Activated T-cell treated with anti-CD3 and anti-CD28 coated beads for 24 hours (primary cell): ENCODE measurements around the gene FRMD1.

Experiments used
- DNase-seq: peaks from one replicate; pipeline ENCODE4 v3.0.0-alpha.2; 2020; ENCODE audit warnings: low read depth

The FRMD1 gene

DNA sequence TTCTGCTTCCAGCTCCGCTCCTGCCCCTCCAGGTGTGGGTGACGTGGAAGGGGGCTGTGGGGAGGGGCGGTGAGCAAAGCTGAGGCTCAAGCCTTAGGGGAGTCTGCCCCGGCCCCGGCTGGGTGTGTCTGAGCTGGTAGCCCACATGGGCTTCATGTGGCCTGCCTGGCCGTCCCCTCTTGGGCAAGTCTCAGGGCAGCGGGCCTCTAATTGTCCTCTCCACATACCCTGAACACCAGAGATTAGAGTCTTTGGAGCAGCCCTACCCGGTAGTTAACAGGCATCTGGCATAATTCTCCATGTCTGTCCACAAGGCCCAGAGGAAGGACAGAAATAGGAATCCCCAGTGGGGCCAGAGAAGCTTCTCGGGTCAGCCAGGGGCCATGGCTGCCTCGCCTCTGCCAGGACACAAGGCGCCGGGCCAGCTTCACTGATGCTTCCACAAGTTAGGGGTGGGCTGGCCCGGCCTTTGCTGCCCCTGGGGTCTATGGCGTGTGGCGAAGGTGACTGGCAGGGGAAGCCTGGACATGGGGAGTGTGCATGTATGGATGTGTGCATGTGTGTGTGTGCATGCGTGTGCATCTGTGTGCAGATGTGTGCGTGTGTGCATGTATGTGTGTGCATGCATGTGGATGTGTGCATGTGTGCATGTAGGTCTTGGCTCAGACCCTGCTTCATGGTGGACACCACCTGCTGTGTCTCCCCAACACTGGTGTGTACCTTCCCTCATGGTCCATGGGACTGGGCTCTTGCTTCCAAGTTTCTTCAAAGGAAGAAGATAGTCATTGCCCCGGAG is 24.0 kb downstream of the FRMD1 start:
- DNase-seq = no peak

DNA sequence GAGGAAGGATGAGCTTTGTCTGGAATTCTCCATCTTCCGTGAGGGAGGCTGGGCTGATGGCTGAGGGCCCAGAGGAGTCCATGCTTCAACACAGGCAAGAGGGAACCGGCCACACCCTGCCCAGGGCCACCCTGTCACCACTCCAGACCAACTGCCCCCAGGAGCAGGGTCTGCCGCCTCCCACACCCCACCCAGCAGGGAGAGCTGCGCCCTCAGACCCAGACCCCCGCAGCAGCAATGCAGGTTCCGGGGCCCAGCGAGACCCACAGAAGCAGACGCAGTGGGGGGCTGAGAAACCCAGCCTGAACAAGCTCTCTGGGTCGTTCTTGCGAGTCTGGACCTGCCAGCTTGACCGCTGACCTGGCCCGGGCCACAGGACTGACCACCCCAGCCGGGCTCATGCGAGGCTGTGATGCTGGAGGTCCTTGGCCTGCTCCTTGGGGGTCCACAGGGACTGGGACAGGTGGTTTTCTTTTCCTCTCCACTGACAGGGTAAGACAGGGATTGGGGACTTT is 25.0 kb downstream of the FRMD1 start:
- no peak for DNase-seq

DNA sequence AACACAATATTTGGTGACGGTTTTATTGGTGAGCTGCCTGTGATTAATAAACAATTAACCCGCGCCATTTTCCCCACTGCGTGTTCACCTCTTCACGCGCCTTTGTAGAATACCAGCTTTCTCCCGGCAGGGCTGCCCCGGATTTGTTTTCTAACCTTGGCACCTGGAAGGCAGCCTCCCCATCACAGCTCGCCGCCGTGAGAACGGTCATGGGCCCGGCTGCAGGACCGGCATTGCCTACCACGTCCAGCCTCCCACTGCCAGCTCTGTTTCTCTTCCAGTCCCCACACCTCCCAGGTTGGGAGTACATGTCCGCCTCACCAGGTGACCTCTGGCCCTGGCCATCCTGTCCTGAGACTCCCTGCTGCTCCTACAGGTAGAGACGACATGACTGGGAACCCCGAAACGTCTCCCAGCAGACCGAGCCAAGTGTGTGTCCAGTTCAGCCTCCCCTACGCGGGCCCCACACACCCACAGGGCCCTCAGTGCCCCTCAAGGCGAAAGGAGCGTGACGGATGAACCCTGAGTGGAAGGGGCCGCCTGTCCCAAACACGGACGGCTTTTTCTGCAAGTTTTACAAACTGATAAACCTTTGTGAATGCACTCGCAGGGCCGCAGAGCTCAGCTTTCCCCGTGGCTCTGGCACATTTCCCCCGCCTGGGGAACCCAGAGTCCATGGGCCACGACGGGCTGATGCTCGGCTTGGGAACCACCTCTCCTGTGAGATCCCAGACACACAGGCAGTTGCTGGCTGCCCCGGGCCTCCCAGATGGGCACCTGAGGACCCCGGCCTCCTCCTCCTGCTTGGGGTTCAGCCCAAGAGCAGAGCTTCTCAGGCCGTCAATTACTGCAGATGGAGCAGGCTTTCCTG is 25.7 kb downstream of the FRMD1 start:
- DNase-seq = no peak

DNA sequence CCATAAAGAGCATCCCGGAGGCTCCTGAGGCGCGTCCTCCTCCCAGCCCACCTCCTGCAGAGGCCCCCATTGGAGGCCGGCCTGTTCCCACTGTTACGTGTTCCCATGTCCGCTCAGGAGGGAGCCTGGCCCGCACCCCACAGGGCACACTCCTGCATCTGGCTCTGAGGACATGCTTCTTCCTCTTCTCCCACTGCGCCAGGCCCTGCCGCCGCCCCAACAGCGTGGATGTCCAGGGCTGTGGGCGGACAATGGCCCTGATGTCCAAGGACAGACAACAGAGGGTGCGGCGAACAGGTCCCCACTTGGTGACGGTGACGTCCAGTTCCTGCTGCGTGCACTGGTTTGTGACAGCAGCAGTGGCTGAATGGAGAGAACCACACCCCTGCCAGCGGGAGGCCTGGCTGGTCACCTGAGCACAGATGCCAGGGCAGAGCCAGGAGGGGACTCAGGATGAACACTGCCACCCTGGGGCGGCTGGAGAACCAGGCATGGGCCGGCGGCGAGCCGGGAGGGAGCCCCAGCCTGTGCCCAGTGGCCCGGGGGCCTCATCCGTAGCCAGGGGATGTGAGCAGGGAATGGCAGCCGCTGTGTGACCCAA is 26.6 kb downstream of the FRMD1 start:
- no peak for DNase-seq

DNA sequence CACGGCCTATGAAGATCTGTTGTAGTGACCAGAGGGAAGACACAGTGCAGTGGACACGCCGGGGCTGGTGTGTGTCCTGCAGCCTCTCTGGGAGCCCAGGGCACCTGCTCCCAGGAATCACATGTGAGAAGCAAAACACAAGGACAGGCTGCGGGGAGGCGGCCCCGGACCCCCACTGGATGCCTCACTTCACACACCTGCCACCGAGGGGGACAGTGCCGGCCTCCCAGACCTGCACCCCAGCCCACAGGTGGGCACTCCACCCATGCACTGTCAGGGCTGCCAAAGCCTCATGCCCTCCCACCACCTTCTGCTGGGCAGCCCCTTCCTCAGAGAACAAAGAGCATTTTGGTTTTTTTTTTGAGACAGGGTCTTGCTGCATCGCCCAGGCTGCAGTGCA is 27.4 kb downstream of the FRMD1 start:
- DNase-seq = no peak

DNA sequence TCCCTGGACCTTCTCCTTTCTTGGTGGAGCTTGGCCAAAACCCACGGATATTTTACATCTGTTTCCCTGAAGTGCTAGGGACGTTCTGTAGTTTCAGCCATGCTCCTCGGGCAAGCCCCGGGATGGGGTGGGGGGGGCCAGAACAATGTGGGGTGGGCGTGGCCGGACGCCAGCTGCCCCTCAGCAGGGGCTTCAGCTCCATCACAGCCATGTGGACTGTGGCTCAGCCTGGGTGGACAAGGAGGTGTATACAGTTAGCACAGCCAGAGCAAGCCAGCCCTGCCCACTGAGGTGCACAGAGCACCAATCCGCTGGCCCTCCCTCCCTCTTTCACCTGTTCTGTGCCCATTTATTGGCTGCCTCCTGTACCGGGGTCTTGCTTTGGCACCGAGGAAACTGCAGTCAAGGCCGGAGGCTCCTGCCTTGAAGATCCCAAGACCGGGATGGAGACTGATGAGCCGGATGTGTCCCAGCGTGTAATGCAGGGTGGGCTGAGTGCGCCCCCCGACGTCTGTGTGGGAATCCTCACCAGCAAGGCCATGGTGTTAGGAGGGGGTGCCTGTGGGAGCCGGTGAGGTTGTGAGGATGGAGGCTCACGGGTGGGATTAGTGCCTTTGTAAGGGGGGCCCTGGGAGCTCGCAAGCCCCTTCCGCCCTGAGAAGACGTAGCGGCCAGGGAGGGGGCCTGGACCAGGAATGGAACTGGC is 28.0 kb downstream of the FRMD1 start:
- DNase-seq = no peak

DNA sequence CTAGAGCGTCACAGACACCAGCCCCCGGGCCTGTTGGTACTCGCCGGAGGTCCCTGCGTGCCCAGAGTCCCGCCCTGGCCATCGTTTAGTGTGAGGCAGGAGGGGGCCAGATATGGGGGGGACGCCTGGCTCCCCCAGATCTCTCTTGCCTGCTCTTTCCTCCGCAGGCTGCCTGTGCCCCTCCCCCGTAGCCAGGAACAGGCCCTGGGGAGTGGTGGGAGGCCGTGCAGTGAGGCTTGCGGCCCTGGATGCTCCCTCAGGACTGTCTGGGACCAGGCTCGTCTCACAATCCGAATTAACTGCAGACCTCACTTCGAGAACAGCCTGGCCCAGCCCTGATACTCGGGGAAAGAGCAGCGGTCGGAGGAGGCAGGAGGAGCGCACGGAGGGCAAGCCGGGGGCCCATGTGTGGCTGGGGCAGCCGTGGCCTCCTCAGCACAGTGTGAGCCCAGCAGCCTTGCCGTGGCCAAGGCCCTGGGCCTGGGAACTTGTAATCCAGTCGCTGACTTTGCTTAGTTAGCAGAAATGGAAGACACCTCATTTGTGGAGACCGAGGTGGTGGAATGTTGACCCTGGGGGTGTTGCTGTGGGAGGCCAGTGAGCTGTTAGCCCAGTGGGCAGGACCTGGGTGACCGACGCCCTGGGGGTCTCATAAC is 28.7 kb downstream of the FRMD1 start:
- no peak for DNase-seq

DNA sequence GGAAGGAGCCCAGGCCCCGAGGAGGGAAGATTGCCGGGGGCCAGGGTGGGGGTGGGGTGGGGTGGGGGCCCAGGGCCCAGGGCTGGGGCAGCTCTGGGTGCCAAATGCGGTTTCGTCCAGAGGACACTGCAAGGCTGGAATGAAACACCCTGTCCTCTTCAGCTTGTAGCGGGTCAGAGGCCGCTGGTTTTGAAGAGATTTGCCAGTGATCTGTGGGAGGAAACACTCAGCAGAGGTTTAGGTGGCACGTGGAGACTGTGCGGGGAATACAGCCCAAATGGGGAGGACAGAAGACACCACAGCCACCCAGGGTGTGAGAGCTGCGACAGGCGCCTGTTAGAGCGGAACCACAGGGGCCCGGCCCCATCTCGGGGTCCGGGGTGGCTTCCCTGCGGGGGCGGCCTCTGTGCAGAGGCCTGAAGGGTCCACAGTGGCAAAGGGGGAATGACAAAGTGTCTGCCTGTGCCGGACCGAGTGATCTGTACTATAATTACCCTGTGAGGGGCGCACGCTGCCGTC is 29.2 kb downstream of the FRMD1 start:
- no peak for DNase-seq

DNA sequence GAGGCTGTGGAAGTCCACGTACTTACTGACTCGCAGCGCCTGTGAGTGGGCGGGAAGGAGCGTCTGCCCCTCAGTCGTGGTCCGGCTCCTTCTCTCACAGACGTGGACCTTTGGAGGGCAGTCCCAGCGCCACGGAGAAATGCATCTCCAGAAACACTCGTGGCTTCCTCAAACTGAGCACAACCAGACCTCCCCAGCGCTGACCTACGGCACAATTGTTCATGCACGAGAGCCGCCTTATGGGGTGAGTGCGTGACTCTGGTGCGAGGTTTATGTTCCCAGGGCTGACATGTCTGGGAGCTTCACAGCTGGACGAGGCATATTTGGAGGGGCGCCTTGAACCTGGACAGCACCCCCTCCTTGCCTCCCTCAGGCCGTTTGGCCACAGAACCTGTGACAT is 29.7 kb downstream of the FRMD1 start:
- no peak for DNase-seq

DNA sequence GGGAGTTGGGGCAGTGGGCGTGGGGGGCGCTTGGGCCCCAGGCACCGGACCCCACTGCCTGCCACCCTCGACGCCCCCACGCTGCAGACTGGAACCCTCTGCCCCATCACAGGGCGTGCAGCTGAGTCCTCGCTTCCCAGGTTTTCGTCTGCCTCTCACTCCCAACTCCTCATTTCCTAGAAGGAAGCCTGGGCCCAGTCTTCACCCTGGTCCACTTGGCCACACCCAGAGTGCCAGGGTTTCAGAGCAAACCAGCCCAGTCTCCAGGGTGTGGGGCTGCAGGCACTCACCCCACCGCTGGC is 30.3 kb downstream of the FRMD1 start:
- DNase-seq = no peak

DNA sequence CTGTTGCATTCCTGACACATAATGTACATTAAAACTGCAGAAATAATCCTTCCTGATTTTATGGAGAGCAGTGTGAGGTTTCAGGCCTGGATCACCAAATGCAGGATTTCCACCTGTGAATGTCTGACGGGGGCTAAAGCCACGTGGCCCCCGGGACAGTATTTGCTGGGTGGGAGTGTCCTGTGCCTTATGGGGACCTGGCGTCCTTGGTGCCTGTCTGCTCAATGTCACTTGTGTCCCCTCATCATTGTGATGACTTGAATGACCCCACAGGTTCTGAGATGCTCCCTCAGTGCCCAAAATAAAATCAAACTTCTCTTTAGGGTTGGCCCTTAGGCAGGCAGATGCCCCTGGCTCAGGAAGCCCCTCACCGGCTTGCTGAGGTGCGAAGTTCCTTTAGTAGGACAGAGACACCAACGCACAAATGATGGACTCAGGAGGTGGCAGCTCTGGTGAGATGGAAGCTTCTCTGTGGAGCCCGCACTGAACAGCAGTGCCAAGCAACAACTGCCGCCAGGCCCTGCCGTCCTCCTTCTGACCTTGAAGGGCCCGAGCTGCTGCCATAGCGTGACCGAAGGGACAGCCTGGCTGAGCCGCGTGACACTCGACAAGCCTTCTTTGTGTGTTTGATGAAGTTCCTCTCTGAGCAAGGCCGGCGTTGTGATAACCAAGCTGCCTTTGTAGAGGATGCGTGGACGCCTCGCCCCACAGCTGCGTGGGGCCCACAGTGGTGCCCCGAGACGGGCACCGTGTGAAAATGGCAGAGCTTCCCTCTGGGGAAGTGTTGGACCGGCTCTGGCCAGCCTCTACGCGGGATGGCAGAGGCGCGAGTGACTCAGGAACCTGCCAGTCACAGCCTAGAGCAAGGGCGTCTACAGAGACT is 30.9 kb downstream of the FRMD1 start:
- no peak for DNase-seq

DNA sequence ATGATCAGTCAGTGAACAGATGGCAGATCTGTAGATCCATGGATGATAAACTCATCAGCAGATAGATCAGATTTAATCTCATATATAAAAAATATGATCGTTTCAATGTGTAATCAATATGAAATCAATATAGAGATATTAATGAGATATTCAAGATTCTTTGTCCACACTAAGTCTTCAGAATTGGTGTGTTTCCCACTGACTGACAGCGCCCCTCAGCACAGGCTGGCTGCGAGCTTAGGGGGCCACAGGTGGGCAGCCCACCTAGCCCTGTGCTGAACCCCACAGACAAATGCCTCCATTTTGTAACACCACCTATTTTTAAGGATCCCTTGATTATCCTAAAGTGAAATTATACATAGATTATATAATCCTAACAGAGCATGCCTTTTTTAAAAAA is 32.3 kb downstream of the FRMD1 start:
- DNase-seq = no peak

DNA sequence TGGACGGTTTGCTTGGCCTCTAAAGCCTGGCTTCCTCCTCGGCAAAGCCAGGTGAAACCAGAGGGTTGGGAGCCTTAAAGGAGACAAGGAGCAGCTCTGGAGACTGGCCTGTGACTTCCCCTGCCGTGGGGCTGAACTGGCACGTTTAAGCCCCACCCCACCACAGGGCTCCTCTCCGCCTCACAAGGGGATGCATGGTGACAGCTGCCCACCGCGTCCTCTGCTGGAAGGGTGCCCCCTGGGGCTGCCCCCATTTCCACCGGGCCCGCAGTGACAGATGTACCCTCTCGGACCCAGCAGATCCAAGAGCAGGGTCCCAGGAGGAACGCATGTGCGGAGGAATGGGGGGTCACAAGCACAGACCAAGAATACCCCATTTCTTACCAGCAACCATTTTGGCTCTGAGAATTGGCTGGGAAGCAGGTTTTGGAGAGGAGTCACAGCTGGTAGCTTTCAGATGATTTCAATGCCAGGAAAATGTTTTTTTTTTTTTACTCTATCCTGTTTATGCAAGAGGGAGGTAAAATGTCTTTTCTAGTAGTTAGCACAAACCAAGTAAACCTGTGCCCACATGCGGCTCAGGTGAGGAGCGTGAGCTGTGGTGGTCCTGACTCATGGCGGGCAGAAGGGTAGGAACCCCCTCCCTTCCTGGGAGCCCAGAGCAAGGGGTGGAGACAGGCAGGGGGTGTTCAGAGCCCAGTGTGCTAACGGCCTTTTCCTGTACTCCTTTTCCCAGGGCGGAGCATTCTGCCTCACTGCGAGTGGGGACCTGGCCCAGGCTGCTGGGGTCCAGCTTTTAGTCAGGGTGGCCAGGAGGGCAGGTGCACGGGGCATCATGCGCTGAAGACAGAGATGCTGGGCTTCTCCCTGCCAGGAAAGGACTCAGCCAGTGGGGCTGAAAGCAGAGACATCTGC is 33.0 kb downstream of the FRMD1 start:
- no peak for DNase-seq

DNA sequence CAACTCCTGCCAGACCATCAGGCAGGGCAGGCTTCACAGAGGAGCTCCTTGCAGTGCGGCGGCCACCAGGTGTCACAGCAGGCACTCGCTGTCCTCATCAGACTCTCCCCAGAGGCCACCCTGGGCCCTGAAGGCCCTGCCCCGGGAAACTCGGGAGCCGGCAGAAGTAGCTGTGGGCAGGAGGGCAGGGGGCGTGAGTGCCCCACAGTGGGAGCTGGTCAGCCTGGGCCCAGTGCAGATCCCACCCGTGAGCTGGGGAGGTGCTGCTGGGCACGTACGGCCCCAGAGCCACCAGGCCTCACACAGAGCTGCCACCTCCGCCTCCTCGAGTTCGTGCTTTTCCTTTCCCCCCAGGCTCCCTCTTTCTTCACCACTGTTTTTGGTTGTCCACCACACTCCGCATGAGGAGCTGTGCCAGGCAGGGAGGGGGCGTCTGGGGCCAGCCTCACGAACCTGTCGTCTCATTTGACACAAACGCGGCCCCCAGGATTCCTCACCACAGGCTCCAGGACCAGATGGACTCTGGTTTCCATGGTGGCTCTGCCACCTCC is 33.8 kb downstream of the FRMD1 start:
- no peak for DNase-seq

DNA sequence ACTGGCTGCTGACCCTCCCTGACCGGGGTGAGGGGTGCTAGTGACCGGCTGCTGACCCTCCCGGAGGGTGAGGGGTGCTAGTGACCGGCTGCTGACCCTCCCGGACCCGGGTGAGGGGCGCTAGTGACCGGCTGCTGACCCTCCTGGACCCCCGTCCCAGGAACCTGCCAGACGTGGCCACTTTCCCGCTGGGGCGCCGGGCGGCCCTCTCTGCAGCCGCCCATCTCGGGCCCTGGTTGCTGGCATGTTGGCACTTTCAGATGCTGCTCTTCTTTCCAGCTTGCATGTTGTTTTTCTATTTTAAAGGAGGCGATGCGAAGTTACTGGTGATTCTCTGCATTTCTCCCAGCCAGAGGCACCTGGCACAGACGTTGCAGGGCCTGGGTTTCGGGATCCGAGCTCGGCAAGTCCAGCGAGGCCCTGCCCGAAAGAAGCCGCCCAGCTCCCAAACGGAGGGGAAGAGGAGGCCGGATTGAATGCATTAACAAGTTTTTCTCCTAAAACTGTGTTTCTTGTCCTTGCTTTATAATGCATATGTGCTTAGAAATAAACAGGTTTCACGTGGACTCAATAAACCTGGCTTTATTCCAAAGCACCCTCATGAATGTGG is 34.4 kb downstream of the FRMD1 start:
- DNase-seq = no peak

DNA sequence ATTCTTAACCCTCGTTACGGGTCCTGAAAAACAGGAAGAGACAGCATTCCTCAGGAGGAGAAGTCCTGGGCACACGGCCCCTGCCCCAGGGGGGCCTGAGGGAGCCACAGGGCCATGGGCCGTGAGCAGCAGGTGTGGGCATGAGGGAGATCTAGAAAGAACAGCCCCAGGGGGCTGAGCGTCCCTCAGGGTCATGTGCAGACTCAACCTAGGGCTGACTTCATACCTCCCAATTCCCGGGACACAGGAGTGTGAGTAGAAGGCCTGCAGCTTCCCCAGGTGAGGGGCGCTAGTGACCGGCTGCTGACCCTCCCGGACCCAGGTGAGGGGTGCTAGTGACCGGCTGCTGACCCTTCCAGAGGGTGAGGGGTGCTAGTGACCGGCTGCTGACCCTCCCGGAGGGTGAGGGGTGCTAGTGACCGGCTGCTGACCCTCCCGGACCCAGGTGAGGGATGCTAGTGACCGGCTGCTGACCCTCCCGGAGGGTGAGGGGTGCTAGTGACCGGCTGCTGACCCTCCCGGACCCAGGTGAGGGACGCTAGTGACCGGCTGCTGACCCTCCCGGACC is 35.1 kb downstream of the FRMD1 start:
- DNase-seq = no peak

DNA sequence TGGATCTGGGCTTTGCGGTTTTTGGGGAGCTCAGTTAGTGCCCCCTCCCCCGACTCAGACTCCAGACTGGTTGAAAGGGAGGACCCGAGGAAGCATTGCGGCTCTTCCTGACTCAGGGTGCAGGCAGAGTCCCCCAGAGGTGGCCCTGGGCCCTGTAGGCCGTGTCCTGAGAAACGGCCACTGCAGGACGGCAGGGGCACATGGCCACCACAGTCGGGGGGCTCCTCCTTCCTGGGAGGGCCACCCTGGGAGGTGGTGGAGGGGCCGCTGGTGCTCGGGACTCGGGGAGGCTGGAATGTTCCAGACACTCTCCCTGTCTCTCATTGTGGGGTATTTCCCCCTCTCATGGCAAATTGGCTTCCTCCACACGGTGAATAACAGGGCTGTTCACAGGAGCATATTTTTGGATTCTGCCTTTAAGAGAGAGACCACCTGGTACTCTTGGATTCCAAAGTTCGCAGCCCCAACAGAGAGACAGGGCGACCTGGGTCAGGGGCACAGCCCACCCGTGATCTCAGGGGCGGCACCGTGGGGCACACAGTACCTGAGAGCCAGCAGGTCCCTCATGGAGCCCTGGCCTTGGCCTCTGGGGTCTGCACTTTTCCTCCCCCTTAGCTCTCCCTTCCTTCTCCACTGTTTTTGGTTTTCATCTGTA is 35.7 kb downstream of the FRMD1 start:
- no peak for DNase-seq
